Amniotic stem cell (primary cell): ENCODE results near the gene APH1A.
"Not testable (repeated sequence)": the region's sequence is repeated elsewhere in the genome, so short reads cannot be mapped to it uniquely, and the experiment has no call there.

ENCODE experiments used
- DNase-seq: peaks from one replicate; lab custom pipeline; 2025; lab: John Stamatoyannopoulos, UW

The APH1A gene

GRCh38 chr1:150267896-150268295 lies 920 bp downstream of the APH1A start:
- DNase-seq, result no peak

DNA sequence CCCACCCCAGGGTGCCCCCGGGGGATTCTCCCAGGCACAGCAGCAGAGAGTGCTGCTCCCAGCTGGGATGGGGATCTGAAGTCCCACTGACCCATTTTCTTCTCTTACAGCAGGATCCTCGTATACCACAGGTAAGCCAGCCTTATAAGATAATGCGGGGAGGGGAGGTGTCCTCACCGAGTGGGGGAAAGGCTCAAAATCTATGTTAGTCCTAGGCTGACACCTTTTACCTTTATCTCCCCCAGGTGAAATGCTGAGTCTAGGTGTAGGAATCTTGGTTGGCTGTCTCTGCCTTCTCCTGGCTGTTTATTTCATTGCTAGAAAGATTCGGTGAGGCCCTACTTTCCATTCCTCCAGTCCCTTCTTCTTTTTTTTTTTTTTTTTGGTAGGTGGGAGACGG lies 5.3 kb downstream of the APH1A start:
- DNase-seq, result no peak

GRCh38 chr1:150262388-150263320 lies 6.2 kb downstream of the APH1A start:
- no peak for DNase-seq

- no peak for DNase-seq
These were observed 7.4 kb downstream of the APH1A start for GRCh38 chr1:150261367-150261766.

- no peak for DNase-seq
These were observed 8.8 kb downstream of the APH1A start for GRCh38 chr1:150259758-150260669.

DNA sequence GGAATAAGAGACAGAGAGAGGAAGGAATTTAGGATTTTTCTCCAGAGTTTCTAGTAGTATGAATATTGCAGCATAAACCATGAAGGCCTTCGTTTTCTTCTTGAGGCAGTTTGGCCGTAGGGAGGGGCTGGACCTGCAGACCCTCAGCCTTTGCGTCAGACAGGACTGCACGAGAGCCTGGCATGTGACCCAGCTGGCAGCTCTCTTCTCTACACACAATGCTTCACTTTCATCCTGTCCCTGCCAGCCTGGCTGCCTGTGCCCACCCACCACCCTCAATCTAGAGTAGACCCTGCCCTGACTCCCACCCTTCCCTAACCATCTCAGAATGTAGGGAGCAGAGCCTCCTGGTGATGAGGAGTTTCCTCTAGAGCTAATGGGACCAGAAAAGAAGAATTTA lies 9.6 kb downstream of the APH1A start:
- no peak for DNase-seq

GRCh38 chr1:150257624-150258585 lies 10.9 kb downstream of the APH1A start, which contains the start of gene CA14:
Gene CA14 (plus strand): TSS chr1:150257774. CDS start chr1:150258129, 355 bp downstream.
- no peak for DNase-seq

- no peak for DNase-seq
These were observed 12.1 kb downstream of the APH1A start for GRCh38 chr1:150256554-150257341.

GRCh38 chr1:150256198-150256553 lies 12.6 kb downstream of the APH1A start:
- no peak for DNase-seq

DNA sequence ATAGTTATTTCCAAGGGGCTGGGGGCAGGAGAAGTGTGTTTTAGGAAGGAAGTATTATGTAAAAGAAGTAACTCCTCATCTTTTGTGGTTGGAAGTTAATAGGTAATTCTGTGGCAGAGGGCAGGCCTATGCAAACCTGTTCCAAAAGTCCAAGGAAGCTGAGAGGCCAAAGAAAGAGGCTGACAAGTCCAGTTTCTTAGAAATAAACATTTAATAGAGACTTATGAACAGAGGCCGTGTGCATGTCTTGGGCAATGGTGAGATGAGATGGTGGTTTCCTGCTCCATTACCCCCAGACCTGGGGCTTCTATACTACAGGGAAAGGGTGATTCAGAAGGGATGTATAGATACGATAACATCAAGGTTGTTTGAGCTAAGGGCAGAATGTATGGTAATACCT lies 18.9 kb downstream of the APH1A start:
- DNase-seq, result no peak

GRCh38 chr1:150243003-150243402 lies 25.8 kb downstream of the APH1A start:
- DNase-seq, result no peak

DNA sequence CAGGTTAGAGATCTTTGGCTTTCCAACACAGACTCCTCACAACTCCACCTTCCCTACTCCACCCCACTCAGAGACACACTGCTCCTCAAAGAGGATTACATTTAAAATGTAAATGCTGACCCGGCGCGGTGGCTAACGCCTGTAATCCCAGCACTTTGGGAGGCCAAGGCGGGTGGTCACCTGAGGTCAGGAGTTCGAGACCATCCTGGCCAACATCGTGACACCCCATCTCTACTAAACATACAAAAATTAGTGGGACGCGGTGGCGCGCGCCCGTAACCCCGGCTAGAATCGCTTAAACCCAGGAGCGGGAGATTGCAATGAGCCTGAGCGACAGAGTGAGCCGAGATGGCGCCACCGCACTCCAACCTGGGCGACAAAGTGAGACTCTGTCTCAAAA lies 31.1 kb downstream of the APH1A start:
- DNase-seq, result no peak

DNA sequence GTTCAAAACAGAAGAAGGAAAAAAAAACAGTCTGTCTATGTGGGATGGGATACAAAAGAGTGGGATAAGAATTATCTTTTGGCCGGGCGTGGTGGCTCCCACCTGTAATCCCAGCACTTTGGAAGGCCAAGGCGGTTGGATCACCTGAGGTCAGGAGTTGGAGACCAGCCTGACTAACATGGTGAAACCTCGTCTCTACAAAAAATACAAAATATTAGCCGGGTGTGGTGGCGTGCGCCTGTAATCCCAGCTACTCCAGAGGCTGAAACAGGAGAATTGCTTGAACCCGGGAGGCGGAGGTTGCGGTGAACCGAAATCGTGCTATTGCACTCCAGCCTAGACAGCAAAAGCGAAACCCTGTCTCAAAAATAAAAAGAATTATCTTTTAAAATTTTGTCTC lies 31.6 kb downstream of the APH1A start:
- DNase-seq, result not testable (repeated sequence)

DNA sequence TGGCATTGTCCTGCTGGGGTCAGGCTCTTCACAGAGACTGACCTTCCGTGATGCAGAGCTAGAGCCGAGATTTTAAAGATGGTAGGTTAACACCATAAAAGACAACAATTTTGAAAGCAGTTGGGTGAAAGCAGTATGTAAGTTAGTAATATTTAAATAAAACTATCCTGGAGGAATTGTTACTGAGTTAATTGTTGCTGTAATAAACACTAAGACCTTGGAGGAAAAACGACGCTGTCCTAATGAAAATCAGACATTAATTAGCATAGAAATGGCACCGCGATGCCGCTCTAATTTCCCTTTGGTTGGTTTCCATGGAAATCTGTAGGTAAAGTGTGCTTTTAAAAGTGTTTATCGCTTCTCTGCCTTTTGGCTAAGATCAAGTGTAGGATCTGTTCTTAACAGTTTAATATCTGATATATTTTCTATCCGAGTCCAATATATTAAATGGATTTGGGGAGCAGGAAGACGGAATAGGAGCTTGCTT lies 32.2 kb downstream of the APH1A start:
- no peak for DNase-seq

DNA sequence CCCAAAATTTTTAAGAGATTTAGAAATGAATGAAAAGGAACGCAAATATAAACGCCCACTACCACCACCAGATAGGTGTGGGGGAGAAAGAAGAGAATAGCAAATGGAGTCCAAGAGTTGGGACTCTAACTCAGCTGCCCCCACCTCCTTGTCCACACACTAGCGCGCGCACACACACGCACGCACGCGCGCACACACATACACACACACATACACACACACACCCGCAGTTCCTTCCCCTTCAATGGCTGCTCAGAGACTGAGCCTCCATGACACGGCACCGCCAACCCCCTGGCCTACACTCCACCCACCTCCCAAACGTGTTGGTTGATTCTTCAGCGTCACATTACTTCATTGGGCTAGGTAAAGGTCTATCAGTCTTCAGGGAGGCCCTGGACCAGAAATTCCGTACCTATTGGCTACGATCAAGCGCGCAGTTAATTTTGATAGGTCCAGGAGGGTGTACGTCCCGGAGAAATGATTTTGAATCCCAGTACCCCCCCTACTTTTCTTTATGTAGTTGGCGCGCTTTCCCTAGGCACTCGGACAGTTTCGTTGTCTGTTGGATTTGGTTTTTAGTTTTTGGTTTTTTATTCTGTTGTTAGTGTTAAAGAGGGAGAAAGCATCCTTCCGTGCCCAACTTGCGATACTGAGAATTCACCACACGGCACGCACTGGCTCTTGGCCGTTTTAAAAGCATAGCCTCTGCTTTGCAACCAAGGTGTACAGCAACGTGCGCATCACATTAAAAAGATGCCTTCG lies 32.8 kb downstream of the APH1A start, which contains the start of gene ANP32E:
Gene ANP32E, minus strand, starts transcription at position 261 of the 762 bp plus-strand sequence. CDS start 326 bp downstream, outside the sequence.
- DNase-seq, result peak; percentile 98

GRCh38 chr1:150235294-150235851 lies 33.4 kb downstream of the APH1A start:
- DNase-seq, result no peak

GRCh38 chr1:150234566-150235293 lies 34.1 kb downstream of the APH1A start:
- peak; percentile 77 for DNase-seq

DNA sequence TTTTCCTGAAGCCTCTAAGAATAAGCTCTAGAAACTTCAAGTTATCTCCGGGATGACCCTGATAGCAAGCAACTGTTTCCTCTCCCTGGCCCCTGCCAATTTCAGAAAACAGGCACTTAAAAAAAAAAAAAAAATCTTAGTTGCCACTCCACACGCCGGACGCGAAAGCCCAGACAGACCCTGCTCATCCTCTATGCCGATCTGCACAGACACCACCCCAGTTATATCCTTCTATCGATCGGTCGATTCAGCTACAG lies 34.6 kb downstream of the APH1A start:
- no peak for DNase-seq
